HepG2 (cell line): ENCODE measurements around the gene CCL22. TPM values are rescaled to one million over a fixed set of nuclear protein-coding genes. Genes with fewer than 3 reads are reported as not detected.

Experiments used
- ARID2 ChIP-seq: sonication (generic); formaldehyde crosslinking; IDR thresholded peaks from 2 replicates; pipeline ENCODE4 v1.8.1; 2022; ENCODE audit warnings: mild to moderate bottlenecking, missing genetic modification reagents, borderline replicate concordance
- CENPX ChIP-seq: sonication (generic); formaldehyde crosslinking; IDR thresholded peaks from 2 replicates; pipeline ENCODE4 v1.9.0; 2021; ENCODE audit warnings: mild to moderate bottlenecking, missing genetic modification reagents, moderate library complexity
- CHD2 ChIP-seq: IDR thresholded peaks from 2 replicates; pipeline ENCODE4 v1.6.1; 2011; ENCODE audit warnings: low read depth, low read length, improper control_type of control experiment
- GATAD2A ChIP-seq: IDR thresholded peaks from 2 replicates; pipeline ENCODE4 v1.6.1; 2016
- NFIB ChIP-seq: sonication (generic); formaldehyde crosslinking; IDR thresholded peaks from 2 replicates; pipeline ENCODE4 v1.9.0; 2021; ENCODE audit warnings: missing genetic modification reagents, mild to moderate bottlenecking, borderline replicate concordance
- TBX2 ChIP-seq: sonication (generic); formaldehyde crosslinking; IDR thresholded peaks from 2 replicates; pipeline ENCODE4 v1.5.0; 2020; ENCODE audit warnings: missing genetic modification reagents, mild to moderate bottlenecking, borderline replicate concordance
- TCF7L2 ChIP-seq: IDR thresholded peaks from 2 replicates; pipeline ENCODE4 v1.6.1; 2011; ENCODE audit warnings: mild to moderate bottlenecking, low read depth, low read length, moderate library complexity
- ZKSCAN8 ChIP-seq: IDR thresholded peaks from 2 replicates; pipeline ENCODE4 v1.6.1; 2016; ENCODE audit warnings: borderline replicate concordance, missing genetic modification reagents, missing compliant biosample characterization
- ZNF136 ChIP-seq: sonication (generic); formaldehyde crosslinking; IDR thresholded peaks from 2 replicates; pipeline ENCODE4 v1.8.1; 2022; ENCODE audit warnings: low read depth, mild to moderate bottlenecking, moderate library complexity, missing genetic modification reagents
- ZNF615 ChIP-seq: sonication (generic); formaldehyde crosslinking; IDR thresholded peaks from 2 replicates; pipeline ENCODE4 v1.5.0; 2020; ENCODE audit warnings: mild to moderate bottlenecking, missing genetic modification reagents, borderline replicate concordance
- polyA plus RNA-seq, 8 experiments: library from polyadenylated mRNA; depleted of rRNA in 3 of 8; stranded (reverse) in 7 of 8; unstranded in 1 of 8; fragments of >200 nt; fragmentation: Illumina TruSeq in 4 of 8; extraction: Trizol in 4 of 8; gene quantifications; 2 replicates each; pipeline versions ENCODE4 v1.2.1 to v1.2.3, GENCODE V29; 2011 to 2016; ENCODE audit warnings: low read depth in 4 of 8, missing spikeins in 1 of 8, mixed read lengths in 1 of 8; ENCODE audit not compliant: insufficient read depth in 1 of 8
- total RNA-seq, 5 experiments: library from RNA; depleted of rRNA; stranded (reverse); fragments of >200 nt; fragmentation: Illumina TruSeq; extraction: Trizol; gene quantifications; 2 replicates each; pipeline ENCODE4 v1.2.3, GENCODE V29; 2016; ENCODE audit warnings: low read depth in 1 of 5
- TF ChIP-seq, protein P1 (sequence below), 2 experiments: sonication (generic) in 1 of 2; formaldehyde crosslinking in 1 of 2; IDR thresholded peaks; 2 replicates each; pipeline versions ENCODE4 v1.4.0 to v1.6.1; 2016 to 2020; ENCODE audit warnings: borderline replicate concordance in 1 of 2, low read depth in 1 of 2, mild to moderate bottlenecking in 1 of 2, missing genetic modification reagents in 1 of 2

The CCL22 gene
- total and polyA plus RNA-seq, 2 of the 13 experiments (the other 11 are each of a cell fraction or from before 2014, with no cell fraction given) = not detected

DNA sequence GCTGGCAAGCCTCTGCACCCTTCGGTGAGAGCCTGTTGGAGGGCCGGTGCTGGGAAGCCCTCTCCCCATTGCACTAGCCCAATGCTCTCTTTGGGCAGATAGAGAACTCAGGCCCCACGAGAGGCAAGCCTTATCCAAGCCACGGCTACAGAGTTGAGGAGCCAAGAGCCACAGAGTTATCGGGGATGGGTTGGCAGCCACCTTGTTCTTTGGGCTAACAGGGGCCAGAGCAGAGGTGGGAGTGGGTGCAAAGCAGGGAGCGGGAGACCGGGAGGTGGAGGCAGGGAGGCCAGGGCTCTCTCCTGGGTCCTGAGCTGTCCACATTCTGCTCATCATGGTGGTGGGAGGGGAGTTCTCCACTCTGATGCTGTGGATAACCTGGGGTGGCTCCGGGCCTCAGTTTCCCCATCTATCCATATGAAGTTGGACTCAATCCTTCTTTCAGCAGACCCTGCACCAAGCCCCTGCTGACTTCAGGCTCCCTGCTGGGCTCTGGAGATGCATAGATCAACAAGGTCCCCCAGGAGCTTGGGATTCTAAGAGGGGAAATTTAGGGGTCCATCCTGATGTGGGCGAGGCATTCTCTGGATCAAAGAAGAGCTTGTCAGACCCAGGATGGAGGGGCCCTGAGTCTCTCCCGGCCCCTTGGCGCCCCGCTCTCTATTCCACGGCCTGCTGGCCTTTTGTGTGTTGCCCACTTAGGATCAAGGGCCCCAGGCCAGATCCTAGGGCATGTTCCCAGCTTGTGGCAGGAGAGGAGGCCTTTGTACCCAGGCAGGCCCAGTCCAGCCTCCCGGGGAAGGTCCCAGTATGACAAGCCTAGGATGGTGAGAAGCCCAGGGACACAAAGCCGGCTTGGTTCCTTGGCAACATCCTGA lies 13.2 kb downstream of the CCL22 start (continued):
- TF ChIP-seq NFIB (no peak), ZNF136 (peak; percentile 4; the same call in 1 of the 2 replicates), CENPX (CRISPR knock-in tag) (no peak), TCF7L2 (no peak), ZNF615 (CRISPR knock-in tag) (no peak), CHD2 (no peak), ZKSCAN8 (CRISPR knock-in tag) (no peak), GATAD2A (CRISPR knock-in tag) (no peak), TBX2 (CRISPR knock-in tag) (no peak), ARID2 (no peak)
- TF ChIP-seq, protein P1, sequence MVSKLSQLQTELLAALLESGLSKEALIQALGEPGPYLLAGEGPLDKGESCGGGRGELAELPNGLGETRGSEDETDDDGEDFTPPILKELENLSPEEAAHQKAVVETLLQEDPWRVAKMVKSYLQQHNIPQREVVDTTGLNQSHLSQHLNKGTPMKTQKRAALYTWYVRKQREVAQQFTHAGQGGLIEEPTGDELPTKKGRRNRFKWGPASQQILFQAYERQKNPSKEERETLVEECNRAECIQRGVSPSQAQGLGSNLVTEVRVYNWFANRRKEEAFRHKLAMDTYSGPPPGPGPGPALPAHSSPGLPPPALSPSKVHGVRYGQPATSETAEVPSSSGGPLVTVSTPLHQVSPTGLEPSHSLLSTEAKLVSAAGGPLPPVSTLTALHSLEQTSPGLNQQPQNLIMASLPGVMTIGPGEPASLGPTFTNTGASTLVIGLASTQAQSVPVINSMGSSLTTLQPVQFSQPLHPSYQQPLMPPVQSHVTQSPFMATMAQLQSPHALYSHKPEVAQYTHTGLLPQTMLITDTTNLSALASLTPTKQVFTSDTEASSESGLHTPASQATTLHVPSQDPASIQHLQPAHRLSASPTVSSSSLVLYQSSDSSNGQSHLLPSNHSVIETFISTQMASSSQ (IDR thresholded peaks at IDR 0.05; ENCODE audit: low read depth) = no peak
- TF ChIP-seq, protein P1 (CRISPR knock-in tag; IDR thresholded peaks at IDR 0.05; ENCODE audit: borderline replicate concordance) = no peak
